ENCODE results near the gene KRTAP13-2.

DNA sequence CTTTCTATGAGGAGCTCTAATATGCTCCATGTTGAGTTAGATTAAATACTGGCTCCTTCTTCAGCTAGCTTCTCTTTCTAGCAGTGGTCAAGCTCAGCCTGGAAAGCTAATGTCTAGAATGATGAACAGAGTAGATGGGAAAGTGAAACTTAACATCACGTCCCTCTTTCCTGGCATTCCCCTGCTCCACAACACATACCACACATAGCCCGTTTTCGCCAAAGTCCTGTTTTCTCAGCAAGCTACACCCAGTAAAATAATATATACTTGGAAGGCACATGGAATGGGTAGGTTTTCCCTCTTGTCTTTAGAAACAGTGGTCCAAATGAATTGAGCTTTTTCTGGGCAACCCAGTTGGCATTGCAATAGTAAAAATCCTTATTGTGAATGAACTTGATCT, 38.3 kb downstream of the KRTAP13-2 start:
- TF ChIP-seq, protein P1, sequence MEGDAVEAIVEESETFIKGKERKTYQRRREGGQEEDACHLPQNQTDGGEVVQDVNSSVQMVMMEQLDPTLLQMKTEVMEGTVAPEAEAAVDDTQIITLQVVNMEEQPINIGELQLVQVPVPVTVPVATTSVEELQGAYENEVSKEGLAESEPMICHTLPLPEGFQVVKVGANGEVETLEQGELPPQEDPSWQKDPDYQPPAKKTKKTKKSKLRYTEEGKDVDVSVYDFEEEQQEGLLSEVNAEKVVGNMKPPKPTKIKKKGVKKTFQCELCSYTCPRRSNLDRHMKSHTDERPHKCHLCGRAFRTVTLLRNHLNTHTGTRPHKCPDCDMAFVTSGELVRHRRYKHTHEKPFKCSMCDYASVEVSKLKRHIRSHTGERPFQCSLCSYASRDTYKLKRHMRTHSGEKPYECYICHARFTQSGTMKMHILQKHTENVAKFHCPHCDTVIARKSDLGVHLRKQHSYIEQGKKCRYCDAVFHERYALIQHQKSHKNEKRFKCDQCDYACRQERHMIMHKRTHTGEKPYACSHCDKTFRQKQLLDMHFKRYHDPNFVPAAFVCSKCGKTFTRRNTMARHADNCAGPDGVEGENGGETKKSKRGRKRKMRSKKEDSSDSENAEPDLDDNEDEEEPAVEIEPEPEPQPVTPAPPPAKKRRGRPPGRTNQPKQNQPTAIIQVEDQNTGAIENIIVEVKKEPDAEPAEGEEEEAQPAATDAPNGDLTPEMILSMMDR (IDR thresholded peaks at IDR 0.05; ENCODE audit: low read depth, low read length) = no peak
- TF ChIP-seq, protein P2, sequence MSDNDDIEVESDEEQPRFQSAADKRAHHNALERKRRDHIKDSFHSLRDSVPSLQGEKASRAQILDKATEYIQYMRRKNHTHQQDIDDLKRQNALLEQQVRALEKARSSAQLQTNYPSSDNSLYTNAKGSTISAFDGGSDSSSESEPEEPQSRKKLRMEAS (IDR thresholded peaks at IDR 0.05; ENCODE audit: low read depth, low read length) = no peak
